Fibroblast of mammary gland (primary cell): ENCODE results near the gene PGBD5.

Source experiments
- DNase-seq: peaks from one replicate; pipeline ENCODE4 v3.0.0-alpha.2; 2010; ENCODE audit warnings: low read depth
- H3K4me3 ChIP-seq: 2 replicates; pipeline ENCODE4 v1.5.1; 2011; ENCODE audit warnings: low read depth, mild to moderate bottlenecking, low read length, moderate library complexity; ENCODE audit not compliant: control insufficient read depth
- TF ChIP-seq, protein P1 (sequence below): conservative IDR thresholded peaks from 2 replicates; pipeline ENCODE4 v1.5.1; 2011; ENCODE audit warnings: low read depth, low read length, inconsistent platforms; ENCODE audit not compliant: control insufficient read depth, insufficient read depth

Gene PGBD5

DNA sequence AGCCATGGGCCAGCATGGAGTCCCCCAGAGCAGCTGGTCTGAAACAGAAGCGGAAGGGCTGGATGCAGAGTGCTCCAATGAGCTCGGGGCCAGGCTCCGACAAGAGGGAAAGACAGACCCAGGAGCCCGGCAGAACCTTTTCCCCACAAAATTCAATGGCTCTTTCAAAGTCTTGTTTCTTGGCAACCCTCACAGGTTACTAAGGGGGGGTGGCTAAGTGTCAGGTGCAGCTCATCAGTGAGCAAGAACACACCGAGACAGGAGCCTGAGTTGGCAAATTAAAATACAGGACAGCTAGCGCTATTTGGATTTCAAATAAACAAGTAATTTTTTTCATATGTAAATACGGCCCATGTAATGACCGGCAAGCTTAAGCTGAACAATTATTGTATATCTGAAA, 27.3 kb downstream of the PGBD5 start:
- no peak overlapping the region for H3K4me3 ChIP-seq
- DNase-seq, result no peak
- TF ChIP-seq, protein P1, sequence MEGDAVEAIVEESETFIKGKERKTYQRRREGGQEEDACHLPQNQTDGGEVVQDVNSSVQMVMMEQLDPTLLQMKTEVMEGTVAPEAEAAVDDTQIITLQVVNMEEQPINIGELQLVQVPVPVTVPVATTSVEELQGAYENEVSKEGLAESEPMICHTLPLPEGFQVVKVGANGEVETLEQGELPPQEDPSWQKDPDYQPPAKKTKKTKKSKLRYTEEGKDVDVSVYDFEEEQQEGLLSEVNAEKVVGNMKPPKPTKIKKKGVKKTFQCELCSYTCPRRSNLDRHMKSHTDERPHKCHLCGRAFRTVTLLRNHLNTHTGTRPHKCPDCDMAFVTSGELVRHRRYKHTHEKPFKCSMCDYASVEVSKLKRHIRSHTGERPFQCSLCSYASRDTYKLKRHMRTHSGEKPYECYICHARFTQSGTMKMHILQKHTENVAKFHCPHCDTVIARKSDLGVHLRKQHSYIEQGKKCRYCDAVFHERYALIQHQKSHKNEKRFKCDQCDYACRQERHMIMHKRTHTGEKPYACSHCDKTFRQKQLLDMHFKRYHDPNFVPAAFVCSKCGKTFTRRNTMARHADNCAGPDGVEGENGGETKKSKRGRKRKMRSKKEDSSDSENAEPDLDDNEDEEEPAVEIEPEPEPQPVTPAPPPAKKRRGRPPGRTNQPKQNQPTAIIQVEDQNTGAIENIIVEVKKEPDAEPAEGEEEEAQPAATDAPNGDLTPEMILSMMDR, result no peak

DNA sequence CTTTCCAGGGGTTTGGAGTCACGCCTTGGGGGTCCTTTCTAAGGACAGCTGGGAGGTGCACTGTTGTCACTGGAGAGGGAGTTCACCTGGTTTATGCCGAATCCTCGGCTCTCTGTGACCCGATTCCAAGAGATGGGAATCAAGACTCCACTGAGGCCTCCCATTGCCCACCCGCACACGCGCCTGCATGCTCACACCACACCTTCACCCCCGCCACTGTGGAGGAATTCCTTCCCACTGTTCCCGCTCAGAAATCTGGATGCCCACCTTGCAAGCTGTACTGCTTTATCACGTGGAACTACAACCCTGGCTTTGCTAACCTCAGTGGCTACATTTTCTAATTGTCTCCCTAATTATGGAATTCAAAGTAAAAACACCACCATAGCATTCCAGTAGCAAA, 29.2 kb downstream of the PGBD5 start:
- TF ChIP-seq, protein P1, result no peak
- no peak for DNase-seq

DNA sequence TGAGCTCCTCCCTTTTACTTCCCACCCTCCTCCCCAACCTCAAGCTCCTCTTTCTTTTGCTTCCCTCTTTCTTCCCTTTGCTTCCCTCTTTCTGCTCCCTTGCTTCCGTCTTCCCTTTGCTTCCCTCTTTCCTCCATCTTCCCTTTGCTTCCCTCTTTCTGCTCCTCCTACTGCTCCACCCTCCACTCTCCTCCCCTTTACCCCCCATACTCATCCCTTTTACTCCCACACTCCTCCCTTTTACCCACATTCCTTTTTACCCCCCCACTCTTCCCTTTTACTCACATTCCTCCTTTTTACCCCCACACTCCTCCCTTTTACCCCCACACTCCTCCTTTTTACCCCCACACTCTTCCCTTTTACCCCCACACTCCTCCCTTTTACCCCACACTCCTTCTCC, 30.2 kb downstream of the PGBD5 start:
- H3K4me3 ChIP-seq, result no peak overlapping the region
- DNase-seq, result no peak
- TF ChIP-seq, protein P1, result no peak

More for the DNA sequence above, 29.2 kb downstream of the PGBD5 start:
- no peak overlapping the region for H3K4me3 ChIP-seq

DNA sequence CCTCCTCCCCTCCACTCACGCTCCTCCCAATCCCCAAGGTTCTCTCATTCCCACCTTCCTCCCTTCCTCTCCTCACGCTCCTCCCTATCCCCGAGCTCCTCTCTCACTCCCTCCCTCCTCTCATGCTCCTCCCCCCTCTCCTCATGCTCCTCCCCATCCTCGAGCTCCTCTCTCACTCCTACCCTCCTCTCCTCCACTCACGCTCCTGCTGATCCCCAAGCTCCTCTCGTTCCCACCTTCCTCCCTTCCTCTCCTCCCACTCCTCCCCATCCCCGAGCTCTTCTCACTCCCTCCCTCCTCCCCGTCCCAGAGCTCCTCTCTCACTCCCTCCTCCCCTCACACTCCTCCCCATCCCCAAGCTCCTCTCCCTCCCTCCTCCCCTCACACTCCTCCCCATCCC, 31.4 kb downstream of the PGBD5 start:
- TF ChIP-seq, protein P1, result no peak
- no peak overlapping the region for H3K4me3 ChIP-seq
- no peak for DNase-seq

DNA sequence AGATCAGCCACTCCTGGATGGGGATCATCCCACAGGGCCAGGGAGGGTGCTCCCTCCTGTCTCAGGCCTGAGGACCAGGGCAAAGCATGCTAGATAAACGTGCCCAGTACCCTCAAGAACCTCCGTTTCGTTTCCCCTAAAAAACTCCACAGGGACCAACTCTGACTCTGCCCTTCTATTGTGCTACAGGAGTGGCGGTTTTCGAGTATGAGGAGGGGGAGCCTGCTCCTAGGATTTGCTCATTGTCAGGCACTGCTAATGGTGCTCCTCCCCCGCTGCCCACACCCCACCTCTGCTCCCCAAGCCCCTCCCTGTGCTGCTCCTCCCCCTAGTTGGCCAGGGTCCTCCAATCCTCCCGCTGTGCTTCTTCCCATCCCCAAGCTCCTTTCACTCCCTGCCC, 32.0 kb downstream of the PGBD5 start:
- no peak for DNase-seq
- TF ChIP-seq, protein P1, result no peak
- no peak overlapping the region for H3K4me3 ChIP-seq

DNA sequence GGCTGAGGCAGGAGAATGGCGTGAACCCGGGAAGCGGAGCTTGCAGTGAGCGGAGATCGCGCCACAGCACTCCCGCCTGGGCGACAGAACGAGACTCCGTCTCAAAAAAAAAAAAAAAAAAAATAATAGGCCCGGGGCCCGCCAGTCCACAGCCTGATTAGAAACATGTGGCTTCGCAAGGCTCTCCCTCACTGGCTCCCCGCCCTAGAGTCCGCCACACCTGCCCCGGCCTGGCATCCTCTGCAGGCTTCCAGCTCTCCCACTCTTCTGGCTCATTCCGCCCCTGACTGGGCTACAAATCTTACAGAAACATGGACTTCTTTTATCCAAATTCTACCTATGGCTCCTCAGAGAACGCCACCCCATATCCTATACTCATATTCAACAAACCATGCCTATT, 32.4 kb downstream of the PGBD5 start:
- no peak for DNase-seq
- TF ChIP-seq, protein P1, result no peak
- no peak overlapping the region for H3K4me3 ChIP-seq

DNA sequence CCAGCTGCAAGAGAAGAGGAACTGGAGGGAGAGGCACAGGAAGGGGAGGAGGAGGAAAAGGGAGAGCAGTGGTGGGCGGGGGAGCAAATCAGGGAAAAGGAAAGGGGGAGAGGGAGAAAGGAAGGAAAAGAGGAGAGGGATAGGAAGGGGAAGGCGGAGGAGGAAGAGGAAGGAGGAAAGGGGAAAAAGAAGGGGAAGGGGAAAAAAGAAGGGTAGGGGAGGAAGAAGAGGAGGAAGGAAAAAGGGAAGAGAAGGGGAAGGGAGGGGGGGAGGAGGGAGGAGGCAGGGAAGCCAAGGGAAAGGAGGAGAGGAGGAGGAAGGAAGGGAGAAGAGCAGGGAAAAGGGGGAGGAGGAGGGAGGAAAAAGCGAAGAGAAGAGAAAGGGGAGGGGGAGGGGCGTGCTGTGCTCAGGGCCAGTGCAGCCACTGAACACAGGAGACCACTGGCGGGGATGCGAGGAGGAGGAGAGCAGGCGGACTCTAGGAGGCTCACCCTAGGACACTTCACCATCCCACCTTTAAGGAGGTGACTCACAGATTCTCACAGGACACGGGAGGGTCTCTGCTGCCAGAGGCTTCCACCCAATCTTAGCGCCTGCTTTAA, 33.1 kb downstream of the PGBD5 start:
- TF ChIP-seq, protein P1, result no peak
- no peak overlapping the region for H3K4me3 ChIP-seq
- no peak for DNase-seq
